SK-N-SH (cell line): ENCODE results near the gene AHRR. TPM values are rescaled to one million over a fixed set of nuclear protein-coding genes. Genes with fewer than 3 reads are reported as not detected.

Experiments used
- CTCF ChIA-PET: fragments of 300-600, 350-600 bp; formaldehyde crosslinking; extraction: SDS; loops from one replicate; lab custom pipeline; 2021; lab: Yijun Ruan, JAX
- POLR2A ChIA-PET: fragments of 350-600 bp; sonication (Branson Sonifier 250); formaldehyde crosslinking; extraction: SDS; loops from one replicate; lab custom pipeline; 2020; ENCODE audit warnings: antibody characterized with exemption, inconsistent platforms; lab: Yijun Ruan, JAX
- DNase-seq: peaks from one replicate; pipeline ENCODE4 v3.0.0; 2012
- H2AFZ ChIP-seq: fragments of 200-600 bp; sonication (generic); 2 replicates; pipeline ENCODE4 v1.8.1; 2016; ENCODE audit warnings: antibody characterized with exemption, mild to moderate bottlenecking, low read depth
- H3F3A ChIP-seq: fragments of 200-600 bp; sonication (generic); replicated peaks from 2 replicates; pipeline ENCODE3; 2016; ENCODE audit warnings: antibody characterized with exemption, mild to moderate bottlenecking; ENCODE audit not compliant: insufficient read depth
- H3K27ac ChIP-seq, 2 experiments: fragments of 200-500 bp in 1 of 2; fragments of 200-600 bp in 1 of 2; sonication (Bioruptor generic) in 1 of 2; sonication (generic), shearing (Covaris generic) in 1 of 2; 2 replicates each; pipeline versions ENCODE4 v1.5.1 to v1.6.1; 2014 to 2016; ENCODE audit warnings: low read depth in 2 of 2, inconsistent platforms in 1 of 2, low read length in 1 of 2, mild to moderate bottlenecking in 1 of 2, mixed read lengths in 1 of 2
- H3K27me3 ChIP-seq: fragments of 200-600 bp; sonication (generic), shearing (Covaris generic); 2 replicates; pipeline ENCODE4 v1.6.1; 2016; ENCODE audit warnings: mixed run types; ENCODE audit not compliant: insufficient read depth
- H3K36me3 ChIP-seq, 2 experiments: fragments of 200-500 bp in 1 of 2; fragments of 200-600 bp in 1 of 2; sonication (Bioruptor generic) in 1 of 2; sonication (generic) in 1 of 2; replicated peaks in 1 of 2; 2 replicates each; pipeline versions ENCODE3 to v1.5.1; 2014 to 2016; ENCODE audit warnings: low read length in 1 of 2, mild to moderate bottlenecking in 1 of 2; ENCODE audit not compliant: insufficient read depth in 2 of 2, control insufficient read depth in 1 of 2
- H3K4me1 ChIP-seq, 2 experiments: fragments of 200-500 bp in 1 of 2; fragments of 200-600 bp in 1 of 2; sonication (Bioruptor generic) in 1 of 2; sonication (generic), shearing (Covaris generic) in 1 of 2; 2 replicates each; pipeline versions ENCODE4 v1.5.1 to v1.6.1; 2014 to 2016; ENCODE audit warnings: low read depth in 1 of 2, low read length in 1 of 2, mixed run types in 1 of 2; ENCODE audit not compliant: insufficient read depth in 2 of 2, control insufficient read depth in 1 of 2
- H3K4me2 ChIP-seq: fragments of 200-600 bp; sonication (generic), shearing (Covaris generic); 2 replicates; pipeline ENCODE4 v1.6.1; 2017; ENCODE audit warnings: mixed run types
- H3K4me3 ChIP-seq, 2 experiments: fragments of 200-500 bp in 1 of 2; fragments of 200-600 bp in 1 of 2; sonication (Bioruptor generic) in 1 of 2; sonication (generic), shearing (Covaris generic) in 1 of 2; 2 replicates each; pipeline versions ENCODE4 v1.5.1 to v1.8.1; 2014 to 2016; ENCODE audit warnings: low read depth in 2 of 2, inconsistent platforms in 1 of 2, low read length in 1 of 2, mild to moderate bottlenecking in 1 of 2, mixed read lengths in 1 of 2, moderate library complexity in 1 of 2
- H3K79me2 ChIP-seq: fragments of 200-600 bp; sonication (generic); 2 replicates; pipeline ENCODE4 v1.8.1; 2017; ENCODE audit warnings: mild to moderate bottlenecking; ENCODE audit not compliant: insufficient read depth
- H3K9ac ChIP-seq: fragments of 200-600 bp; sonication (generic); 2 replicates; pipeline ENCODE4 v1.6.1; 2017; ENCODE audit warnings: mixed run types
- H3K9me2 ChIP-seq: fragments of 200-600 bp; sonication (generic); 2 replicates; pipeline ENCODE4 v1.6.1; 2017; ENCODE audit warnings: mixed run types
- H3K9me3 ChIP-seq: fragments of 200-600 bp; sonication (generic); 2 replicates; pipeline ENCODE4 v1.6.1; 2017; ENCODE audit warnings: mixed run types, mild to moderate bottlenecking, moderate library complexity
- H4K20me1 ChIP-seq: fragments of 200-600 bp; sonication (generic); 2 replicates; pipeline ENCODE4 v1.6.1; 2017; ENCODE audit warnings: mild to moderate bottlenecking, mixed run types; ENCODE audit not compliant: insufficient read depth
- ELF1 ChIP-seq: IDR thresholded peaks from 2 replicates; pipeline ENCODE4 v1.4.0; 2012
- EZH2phosphoT487 ChIP-seq: fragments of 200-600 bp; sonication (generic); IDR thresholded peaks from 2 replicates; pipeline ENCODE4 v1.6.1; 2017; ENCODE audit warnings: low read depth, mixed run types, mild to moderate bottlenecking, antibody characterized with exemption, moderate library complexity, borderline replicate concordance
- FOXJ3 ChIP-seq: sonication (generic); formaldehyde crosslinking; IDR thresholded peaks from 2 replicates; pipeline ENCODE4 v1.5.1; 2020; ENCODE audit warnings: mild to moderate bottlenecking, missing genetic modification reagents
- FOXM1 ChIP-seq: IDR thresholded peaks from 2 replicates; pipeline ENCODE4 v1.4.0; 2012; ENCODE audit warnings: low read depth, mild to moderate bottlenecking
- GATA2 ChIP-seq: sonication (generic); formaldehyde crosslinking; IDR thresholded peaks from 2 replicates; pipeline ENCODE4 v1.5.0; 2020; ENCODE audit warnings: mild to moderate bottlenecking, missing genetic modification reagents
- JUND ChIP-seq: IDR thresholded peaks from 2 replicates; pipeline ENCODE4 v1.4.0; 2012
- MEF2A ChIP-seq: IDR thresholded peaks from 2 replicates; pipeline ENCODE4 v1.4.0; 2012; ENCODE audit warnings: low read depth, borderline replicate concordance
- POLR2AphosphoS5 ChIP-seq: IDR thresholded peaks from 2 replicates; pipeline ENCODE4 v1.6.1; 2012; ENCODE audit warnings: low read depth, low read length
- RXRA ChIP-seq: IDR thresholded peaks from 2 replicates; pipeline ENCODE4 v1.4.0; 2012; ENCODE audit warnings: low read depth, mild to moderate bottlenecking, borderline replicate concordance
- SMC3 ChIP-seq: IDR thresholded peaks from 2 replicates; pipeline ENCODE4 v1.6.1; 2012; ENCODE audit warnings: low read depth, low read length, improper control_type of control experiment
- TAF1 ChIP-seq: IDR thresholded peaks from 2 replicates; pipeline ENCODE4 v1.6.1; 2012; ENCODE audit warnings: low read depth, mild to moderate bottlenecking, low read length, moderate library complexity, borderline replicate concordance
- TEAD4 ChIP-seq: IDR thresholded peaks from 2 replicates; pipeline ENCODE4 v1.4.0; 2012; ENCODE audit warnings: mild to moderate bottlenecking, borderline replicate concordance; ENCODE audit not compliant: insufficient read depth
- WGBS: methylation state at CpG from one replicate; pipeline ENCODE4 v1.1.6; 2017; ENCODE audit warnings: low lambda C conversion rate; 5-methylcytosine and 5-hydroxymethylcytosine counted together
- polyA plus RNA-seq, 3 experiments: library from polyadenylated mRNA; depleted of rRNA; stranded (reverse); fragments of >200 nt; gene quantifications; 2 replicates each; pipeline ENCODE4 v1.2.3, GENCODE V29; 2012
- TF ChIP-seq, protein P1 (sequence below): IDR thresholded peaks from 2 replicates; pipeline ENCODE4 v1.6.1; 2012; ENCODE audit warnings: mild to moderate bottlenecking, low read depth, low read length, moderate library complexity
- TF ChIP-seq, protein P2 (sequence below): IDR thresholded peaks from 2 replicates; pipeline ENCODE4 v1.4.0; 2012; ENCODE audit warnings: low read depth
- TF ChIP-seq, protein P3 (sequence below): IDR thresholded peaks from 2 replicates; pipeline ENCODE4 v1.4.0; 2012; ENCODE audit warnings: low read depth, borderline replicate concordance
- TF ChIP-seq, protein P4 (sequence below): IDR thresholded peaks from 2 replicates; pipeline ENCODE4; 2012
- TF ChIP-seq, protein P5 (sequence below): IDR thresholded peaks from 2 replicates; pipeline ENCODE4 v1.4.0; 2012; ENCODE audit warnings: low read depth, borderline replicate concordance
- TF ChIP-seq, protein P6 (sequence below): fragments of 150-350 bp; IDR thresholded peaks from 2 replicates; pipeline ENCODE4 v1.6.1; 2017; ENCODE audit warnings: antibody characterized with exemption, low read length, low read depth, borderline replicate concordance
- TF ChIP-seq, protein P7 (sequence below): fragments of 150-350 bp; IDR thresholded peaks from 2 replicates; pipeline ENCODE4 v1.6.1; 2016; ENCODE audit warnings: mild to moderate bottlenecking, low read depth, low read length

AHRR gene
- polyA plus RNA-seq, 1 of the 3 experiments (the other 2 are of a cell fraction): 0.71 TPM

DNA sequence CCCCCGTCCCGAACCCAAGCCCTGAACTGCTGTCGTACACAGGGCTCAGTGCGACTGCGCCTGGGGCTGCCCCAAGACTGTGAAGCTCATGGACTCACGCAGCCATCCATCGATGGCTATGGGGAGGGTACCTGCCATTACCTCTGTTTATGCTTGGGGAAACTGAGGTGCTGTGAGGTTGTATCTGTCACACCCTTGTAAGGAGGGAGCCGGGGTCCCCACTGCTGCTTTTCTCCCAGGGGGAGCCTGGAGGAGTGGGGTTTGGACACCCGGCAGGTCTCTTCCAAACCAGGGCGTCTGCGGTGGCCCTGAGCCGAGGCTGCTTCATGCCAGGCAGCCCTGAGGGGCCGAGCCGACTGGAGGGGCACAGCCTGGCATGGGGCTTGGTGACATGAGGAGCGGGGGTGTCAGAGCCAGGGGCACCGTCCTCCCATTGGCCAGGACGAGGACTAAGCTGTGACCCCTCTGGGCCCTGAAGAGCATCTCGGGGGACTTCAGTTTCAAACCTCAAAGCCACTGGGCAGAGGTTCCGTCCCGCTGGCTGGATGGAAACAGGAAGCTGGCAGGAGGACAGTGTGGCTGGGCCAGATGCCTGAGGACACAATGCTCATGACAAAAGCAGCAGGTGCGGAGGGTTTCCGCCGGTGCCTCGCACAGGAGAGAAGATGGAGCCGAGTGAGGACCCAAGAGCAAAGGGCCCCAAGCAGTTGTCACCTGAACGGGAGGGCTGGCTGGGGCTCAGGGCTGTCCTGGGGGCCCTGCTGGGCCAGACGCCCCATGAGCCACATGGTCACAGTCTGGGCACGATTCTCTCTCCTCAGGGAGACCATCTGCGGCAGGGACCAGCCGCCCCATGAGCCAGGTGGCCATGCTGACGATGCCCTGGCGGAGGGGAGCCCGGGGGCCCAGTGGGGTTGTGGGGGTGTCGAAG lies 67.0 kb downstream of the AHRR start:
- POLR2A ChIA-PET: interaction anchor here (0.5 kb wide), 1 partner anchor 326 kb away, joined by 4 read pairs; no protein-coding TSS in a partner anchor
- 71% methylated on average over 12 of the region's 34 CpGs for whole genome bisulfite sequencing

More for the DNA sequence above, 67.0 kb downstream of the AHRR start:
- CTCF ChIA-PET: interaction anchor here (1.0 kb wide), 1 partner anchor 16 kb away, joined by 3 read pairs; no protein-coding TSS in a partner anchor
- H3K4me1 ChIP-seq: peaks cover 0 to 6% of the 10 kb centered on the region in 2 experiments; a peak in 1 of 4 replicates
- no peaks in the 10 kb centered on the region for H3K36me3 ChIP-seq
- H4K20me1 ChIP-seq: no peaks in the 10 kb centered on the region
- no peak overlapping the region for H2AFZ ChIP-seq
- H3K4me3 ChIP-seq: no peak overlapping the region
- no peak overlapping the region for H3K9ac ChIP-seq
- no peaks in the 10 kb centered on the region for H3K9me3 ChIP-seq
- H3K27me3 ChIP-seq: no peaks in the 10 kb centered on the region
- DNase-seq: no peak
- no peaks in the 10 kb centered on the region for H3K79me2 ChIP-seq
- H3K27ac ChIP-seq: no peak overlapping the region
- no peaks in the 10 kb centered on the region for H3F3A ChIP-seq
- H3K4me2 ChIP-seq: no peak overlapping the region
- TF ChIP-seq GATA2 (CRISPR knock-in tag) (no peak), POLR2AphosphoS5 (no peak), TAF1 (no peak), MEF2A (no peak), FOXJ3 (CRISPR knock-in tag) (no peak), ELF1 (no peak), SMC3 (no peak), FOXM1 (no peak), TEAD4 (no peak), EZH2phosphoT487 (no peak), RXRA (no peak), JUND (no peak)
- TF ChIP-seq, protein P1, sequence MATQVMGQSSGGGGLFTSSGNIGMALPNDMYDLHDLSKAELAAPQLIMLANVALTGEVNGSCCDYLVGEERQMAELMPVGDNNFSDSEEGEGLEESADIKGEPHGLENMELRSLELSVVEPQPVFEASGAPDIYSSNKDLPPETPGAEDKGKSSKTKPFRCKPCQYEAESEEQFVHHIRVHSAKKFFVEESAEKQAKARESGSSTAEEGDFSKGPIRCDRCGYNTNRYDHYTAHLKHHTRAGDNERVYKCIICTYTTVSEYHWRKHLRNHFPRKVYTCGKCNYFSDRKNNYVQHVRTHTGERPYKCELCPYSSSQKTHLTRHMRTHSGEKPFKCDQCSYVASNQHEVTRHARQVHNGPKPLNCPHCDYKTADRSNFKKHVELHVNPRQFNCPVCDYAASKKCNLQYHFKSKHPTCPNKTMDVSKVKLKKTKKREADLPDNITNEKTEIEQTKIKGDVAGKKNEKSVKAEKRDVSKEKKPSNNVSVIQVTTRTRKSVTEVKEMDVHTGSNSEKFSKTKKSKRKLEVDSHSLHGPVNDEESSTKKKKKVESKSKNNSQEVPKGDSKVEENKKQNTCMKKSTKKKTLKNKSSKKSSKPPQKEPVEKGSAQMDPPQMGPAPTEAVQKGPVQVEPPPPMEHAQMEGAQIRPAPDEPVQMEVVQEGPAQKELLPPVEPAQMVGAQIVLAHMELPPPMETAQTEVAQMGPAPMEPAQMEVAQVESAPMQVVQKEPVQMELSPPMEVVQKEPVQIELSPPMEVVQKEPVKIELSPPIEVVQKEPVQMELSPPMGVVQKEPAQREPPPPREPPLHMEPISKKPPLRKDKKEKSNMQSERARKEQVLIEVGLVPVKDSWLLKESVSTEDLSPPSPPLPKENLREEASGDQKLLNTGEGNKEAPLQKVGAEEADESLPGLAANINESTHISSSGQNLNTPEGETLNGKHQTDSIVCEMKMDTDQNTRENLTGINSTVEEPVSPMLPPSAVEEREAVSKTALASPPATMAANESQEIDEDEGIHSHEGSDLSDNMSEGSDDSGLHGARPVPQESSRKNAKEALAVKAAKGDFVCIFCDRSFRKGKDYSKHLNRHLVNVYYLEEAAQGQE: no peak
- TF ChIP-seq, protein P2, sequence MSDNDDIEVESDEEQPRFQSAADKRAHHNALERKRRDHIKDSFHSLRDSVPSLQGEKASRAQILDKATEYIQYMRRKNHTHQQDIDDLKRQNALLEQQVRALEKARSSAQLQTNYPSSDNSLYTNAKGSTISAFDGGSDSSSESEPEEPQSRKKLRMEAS: no peak
- TF ChIP-seq, protein P3, sequence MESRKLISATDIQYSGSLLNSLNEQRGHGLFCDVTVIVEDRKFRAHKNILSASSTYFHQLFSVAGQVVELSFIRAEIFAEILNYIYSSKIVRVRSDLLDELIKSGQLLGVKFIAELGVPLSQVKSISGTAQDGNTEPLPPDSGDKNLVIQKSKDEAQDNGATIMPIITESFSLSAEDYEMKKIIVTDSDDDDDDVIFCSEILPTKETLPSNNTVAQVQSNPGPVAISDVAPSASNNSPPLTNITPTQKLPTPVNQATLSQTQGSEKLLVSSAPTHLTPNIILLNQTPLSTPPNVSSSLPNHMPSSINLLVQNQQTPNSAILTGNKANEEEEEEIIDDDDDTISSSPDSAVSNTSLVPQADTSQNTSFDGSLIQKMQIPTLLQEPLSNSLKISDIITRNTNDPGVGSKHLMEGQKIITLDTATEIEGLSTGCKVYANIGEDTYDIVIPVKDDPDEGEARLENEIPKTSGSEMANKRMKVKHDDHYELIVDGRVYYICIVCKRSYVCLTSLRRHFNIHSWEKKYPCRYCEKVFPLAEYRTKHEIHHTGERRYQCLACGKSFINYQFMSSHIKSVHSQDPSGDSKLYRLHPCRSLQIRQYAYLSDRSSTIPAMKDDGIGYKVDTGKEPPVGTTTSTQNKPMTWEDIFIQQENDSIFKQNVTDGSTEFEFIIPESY: no peak
- TF ChIP-seq, protein P4, sequence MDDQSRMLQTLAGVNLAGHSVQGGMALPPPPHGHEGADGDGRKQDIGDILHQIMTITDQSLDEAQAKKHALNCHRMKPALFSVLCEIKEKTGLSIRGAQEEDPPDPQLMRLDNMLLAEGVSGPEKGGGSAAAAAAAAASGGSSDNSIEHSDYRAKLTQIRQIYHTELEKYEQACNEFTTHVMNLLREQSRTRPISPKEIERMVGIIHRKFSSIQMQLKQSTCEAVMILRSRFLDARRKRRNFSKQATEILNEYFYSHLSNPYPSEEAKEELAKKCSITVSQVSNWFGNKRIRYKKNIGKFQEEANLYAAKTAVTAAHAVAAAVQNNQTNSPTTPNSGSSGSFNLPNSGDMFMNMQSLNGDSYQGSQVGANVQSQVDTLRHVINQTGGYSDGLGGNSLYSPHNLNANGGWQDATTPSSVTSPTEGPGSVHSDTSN: no peak
- TF ChIP-seq, protein P5, sequence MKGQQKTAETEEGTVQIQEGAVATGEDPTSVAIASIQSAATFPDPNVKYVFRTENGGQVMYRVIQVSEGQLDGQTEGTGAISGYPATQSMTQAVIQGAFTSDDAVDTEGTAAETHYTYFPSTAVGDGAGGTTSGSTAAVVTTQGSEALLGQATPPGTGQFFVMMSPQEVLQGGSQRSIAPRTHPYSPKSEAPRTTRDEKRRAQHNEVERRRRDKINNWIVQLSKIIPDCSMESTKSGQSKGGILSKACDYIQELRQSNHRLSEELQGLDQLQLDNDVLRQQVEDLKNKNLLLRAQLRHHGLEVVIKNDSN: no peak
- TF ChIP-seq, protein P6, sequence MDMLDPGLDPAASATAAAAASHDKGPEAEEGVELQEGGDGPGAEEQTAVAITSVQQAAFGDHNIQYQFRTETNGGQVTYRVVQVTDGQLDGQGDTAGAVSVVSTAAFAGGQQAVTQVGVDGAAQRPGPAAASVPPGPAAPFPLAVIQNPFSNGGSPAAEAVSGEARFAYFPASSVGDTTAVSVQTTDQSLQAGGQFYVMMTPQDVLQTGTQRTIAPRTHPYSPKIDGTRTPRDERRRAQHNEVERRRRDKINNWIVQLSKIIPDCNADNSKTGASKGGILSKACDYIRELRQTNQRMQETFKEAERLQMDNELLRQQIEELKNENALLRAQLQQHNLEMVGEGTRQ: no peak
- TF ChIP-seq, protein P7, sequence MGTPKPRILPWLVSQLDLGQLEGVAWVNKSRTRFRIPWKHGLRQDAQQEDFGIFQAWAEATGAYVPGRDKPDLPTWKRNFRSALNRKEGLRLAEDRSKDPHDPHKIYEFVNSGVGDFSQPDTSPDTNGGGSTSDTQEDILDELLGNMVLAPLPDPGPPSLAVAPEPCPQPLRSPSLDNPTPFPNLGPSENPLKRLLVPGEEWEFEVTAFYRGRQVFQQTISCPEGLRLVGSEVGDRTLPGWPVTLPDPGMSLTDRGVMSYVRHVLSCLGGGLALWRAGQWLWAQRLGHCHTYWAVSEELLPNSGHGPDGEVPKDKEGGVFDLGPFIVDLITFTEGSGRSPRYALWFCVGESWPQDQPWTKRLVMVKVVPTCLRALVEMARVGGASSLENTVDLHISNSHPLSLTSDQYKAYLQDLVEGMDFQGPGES: no peak
- H3K9me2 ChIP-seq: no peaks in the 10 kb centered on the region
